GM21390 (cell line): ENCODE results near the gene PIGM.

Experiments
- ATAC-seq: cut with Tn5 transposase; IDR thresholded peaks from one replicate; pipeline ENCODE4 v1.9.1; 2021; ENCODE audit not compliant: unreplicated experiment

PIGM gene

GRCh38 chr1:160022330-160023310 is 9.2 kb downstream of the PIGM start:
- no peak for ATAC-seq

GRCh38 chr1:160021376-160022074 is 10.3 kb downstream of the PIGM start:
- ATAC-seq = no peak

GRCh38 chr1:160020196-160020595 is 11.6 kb downstream of the PIGM start:
- ATAC-seq = no peak

GRCh38 chr1:160018900-160019299 is 12.9 kb downstream of the PIGM start:
- no peak for ATAC-seq

GRCh38 chr1:160018347-160018746 is 13.4 kb downstream of the PIGM start:
- ATAC-seq = no peak

- no peak for ATAC-seq
Measured at GRCh38 chr1:160017592-160017991, 14.2 kb downstream of the PIGM start.

- no peak for ATAC-seq
Measured at GRCh38 chr1:160011781-160012180, 20.0 kb downstream of the PIGM start.

- ATAC-seq = no peak
Measured at GRCh38 chr1:160009801-160010200, 22.0 kb downstream of the PIGM start.

GRCh38 chr1:160009081-160009480 is 22.7 kb downstream of the PIGM start:
- ATAC-seq = no peak

- no peak for ATAC-seq
Measured at GRCh38 chr1:160007577-160008200, 24.1 kb downstream of the PIGM start.

GRCh38 chr1:160006312-160006940 is 25.4 kb downstream of the PIGM start:
- ATAC-seq = peak; percentile 76

- ATAC-seq = no peak
Measured at GRCh38 chr1:160005070-160005469, 26.7 kb downstream of the PIGM start.

GRCh38 chr1:160004425-160004824 is 27.4 kb downstream of the PIGM start:
- no peak for ATAC-seq

GRCh38 chr1:160004001-160004400 is 27.8 kb downstream of the PIGM start:
- ATAC-seq = no peak

- no peak for ATAC-seq
Measured at GRCh38 chr1:160001440-160001839, 30.4 kb downstream of the PIGM start.

GRCh38 chr1:159999204-159999603 is 32.6 kb downstream of the PIGM start:
- no peak for ATAC-seq

- ATAC-seq = no peak
Measured at GRCh38 chr1:159996653-159997052, 35.1 kb downstream of the PIGM start.

- ATAC-seq = no peak
Measured at GRCh38 chr1:159994896-159995295, 36.9 kb downstream of the PIGM start.

GRCh38 chr1:159993911-159994310 is 37.9 kb downstream of the PIGM start:
- ATAC-seq = no peak

- no peak for ATAC-seq
Measured at GRCh38 chr1:159992161-159992560, 39.6 kb downstream of the PIGM start.

GRCh38 chr1:159991513-159991912 is 40.3 kb downstream of the PIGM start:
- no peak for ATAC-seq
